ENCODE measurements around the gene HLA-DMA.

The HLA-DMA gene

DNA sequence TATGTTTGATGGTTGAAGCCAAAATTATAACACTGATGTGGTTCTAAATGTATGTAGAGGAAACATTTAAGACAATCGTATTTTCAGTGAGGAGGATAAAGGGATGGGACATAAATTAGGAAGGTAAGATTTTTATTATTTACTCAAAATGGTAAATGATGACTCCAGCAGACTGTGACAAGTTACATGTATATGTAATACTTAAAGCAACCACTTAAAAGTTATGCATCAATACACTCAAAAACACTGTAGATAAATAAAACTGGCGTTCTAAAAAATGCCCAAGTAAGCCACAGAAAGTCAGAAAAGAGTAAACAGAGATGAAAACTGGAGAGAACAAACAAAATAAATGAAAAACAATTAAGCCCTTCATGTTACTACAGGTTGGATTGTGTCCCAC, 30.8 kb downstream of the HLA-DMA start:
- DNase-seq: no peak

DNA sequence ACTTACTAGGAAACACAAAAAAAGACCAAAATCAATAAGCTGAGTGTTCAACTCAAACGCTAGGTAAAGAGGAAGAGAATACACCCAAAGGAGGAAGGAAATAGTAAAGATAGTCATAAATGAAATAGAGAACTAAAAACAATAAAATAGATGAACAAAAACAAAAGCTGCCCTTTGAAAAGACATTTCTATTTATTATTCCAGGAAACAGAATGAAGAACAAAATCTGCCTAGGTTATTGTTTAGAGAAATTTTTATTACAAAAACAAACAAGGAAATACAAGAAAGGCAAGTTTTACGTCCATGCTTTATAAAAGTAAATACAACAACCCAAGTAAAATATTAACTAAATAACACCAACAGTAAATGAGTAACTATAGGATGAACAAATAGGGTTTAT, 32.2 kb downstream of the HLA-DMA start:
- DNase-seq: no peak

DNA sequence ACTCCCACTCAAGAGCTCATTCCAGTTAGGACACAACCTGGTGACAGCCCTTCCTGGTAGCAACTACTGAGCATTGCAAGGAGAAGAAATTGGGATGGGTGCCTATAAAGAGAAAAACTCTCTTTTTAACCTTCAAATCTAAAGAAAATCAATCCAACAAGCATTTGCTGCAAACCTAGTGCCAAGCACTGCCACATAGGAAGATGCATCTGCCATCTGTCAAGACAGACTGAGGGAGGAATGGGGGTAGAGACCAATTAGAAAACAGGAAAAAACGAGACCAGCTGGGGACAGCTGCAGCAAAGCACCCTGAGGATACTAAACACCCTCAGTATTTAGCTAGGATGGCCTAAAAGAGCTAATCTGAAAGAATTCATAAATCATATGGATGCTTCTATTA, 39.9 kb downstream of the HLA-DMA start:
- no peak for DNase-seq

DNA sequence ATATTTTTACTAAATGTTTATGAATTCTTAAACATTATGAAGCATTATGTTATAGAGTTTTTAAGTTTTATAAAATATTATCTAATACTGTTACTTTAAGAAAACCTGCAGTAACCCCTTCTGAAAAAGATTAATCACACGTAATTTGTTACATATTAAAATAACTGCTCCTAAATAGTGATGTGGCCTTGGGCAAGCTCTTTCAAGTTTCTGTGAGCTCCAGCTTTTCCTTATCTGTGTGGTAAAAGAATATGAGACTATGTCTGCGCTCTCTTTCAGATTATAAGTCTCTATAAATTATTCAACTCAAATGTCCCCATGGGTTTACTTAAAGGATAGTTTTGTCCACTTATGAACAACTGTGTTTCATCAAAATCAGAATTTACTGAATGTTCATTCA, 44.0 kb downstream of the HLA-DMA start:
- DNase-seq: no peak

DNA sequence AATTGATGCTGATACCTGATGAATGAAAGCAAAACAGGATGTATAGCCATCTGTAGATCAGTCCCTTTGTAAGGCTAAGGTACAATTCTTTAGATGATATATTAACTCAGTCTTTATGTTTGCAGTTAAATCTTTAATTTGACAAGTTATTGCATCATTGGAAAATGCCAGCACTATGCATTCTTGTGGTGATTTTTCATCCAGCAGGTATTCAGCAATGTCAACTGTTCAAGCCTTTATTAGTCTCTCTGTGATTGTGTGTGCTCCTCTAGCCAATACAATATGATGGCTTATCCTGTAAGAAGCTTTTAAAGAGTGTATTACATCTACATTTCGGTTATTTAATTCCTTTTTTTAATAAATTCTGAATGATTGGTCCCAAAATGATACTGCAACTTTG, 46.4 kb downstream of the HLA-DMA start:
- no peak for DNase-seq

DNA sequence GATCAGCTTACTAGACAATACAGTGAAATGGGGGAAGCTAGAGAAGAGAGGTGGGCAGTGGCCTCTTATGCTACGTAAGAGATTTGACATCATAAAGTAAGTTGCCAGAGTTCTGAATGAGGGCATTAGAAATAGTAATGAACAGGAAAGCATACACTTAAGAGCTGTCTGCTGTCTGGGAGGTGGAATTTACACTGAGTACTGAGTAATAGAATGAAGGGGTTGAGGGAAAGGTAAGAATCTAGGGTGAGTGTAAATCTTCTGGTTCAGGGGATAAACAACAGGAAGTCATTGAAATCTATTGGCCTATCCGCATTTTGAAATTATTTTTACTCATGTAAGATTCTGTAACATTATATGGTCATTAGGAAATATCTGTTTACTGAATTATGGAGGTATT, 47.8 kb downstream of the HLA-DMA start:
- no peak for DNase-seq

DNA sequence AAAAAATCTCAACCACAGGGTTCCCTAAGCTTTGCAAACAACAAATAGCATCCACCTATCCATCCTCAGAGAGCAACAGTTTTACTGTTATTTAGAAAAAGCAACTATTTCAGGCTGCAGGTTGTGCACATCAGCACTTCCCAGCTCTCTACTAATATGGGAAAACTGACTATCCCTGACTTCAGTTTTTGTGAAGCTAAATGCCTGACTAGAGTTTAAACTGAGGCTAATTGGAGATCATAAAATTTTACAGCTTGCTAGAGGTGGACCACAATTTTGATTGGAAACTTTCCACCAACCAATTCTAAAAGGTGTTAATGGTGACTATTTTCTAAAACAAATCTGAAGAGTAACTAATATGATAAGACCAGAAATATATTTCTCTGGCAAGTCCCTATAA, 48.9 kb downstream of the HLA-DMA start:
- no peak for DNase-seq
